ENCODE data around the gene SLC12A1. TPM values are rescaled to one million over a fixed set of nuclear protein-coding genes. Genes with fewer than 3 reads are reported as not detected.

Gene SLC12A1
- total and polyA plus RNA-seq, 8 donors: 0.03 to 0.23 (median 0.05) TPM; not detected in 5

DNA sequence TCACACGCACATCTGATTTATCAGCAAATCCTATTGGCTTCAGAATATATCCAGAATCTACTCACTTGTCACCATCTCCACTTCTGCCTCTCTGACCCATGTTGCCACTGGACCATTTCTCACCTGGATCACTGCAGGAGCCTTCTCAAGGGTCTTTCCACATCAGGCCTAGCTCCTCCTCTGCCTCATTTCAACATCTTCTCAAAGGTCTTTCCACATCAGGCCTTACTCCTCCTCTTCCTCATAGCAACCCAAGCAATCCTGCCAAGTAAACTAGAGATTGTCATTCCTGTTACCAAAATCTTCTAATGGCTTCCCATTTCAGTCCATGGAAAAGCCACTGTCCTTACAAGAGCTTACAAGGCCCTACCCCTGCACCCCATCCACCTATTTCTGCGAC lies 107.1 kb downstream of the SLC12A1 start:
- Histone ChIP-seq H3K9me3 (no peaks in the 10 kb centered on the region), H3K27me3 (no peaks in the 10 kb centered on the region), H3K4me1 (no peaks in the 10 kb centered on the region), H3K27ac (no peak overlapping the region), H3K4me3 (no peak overlapping the region), H3K36me3 (no peaks in the 10 kb centered on the region)
- ATAC-seq: no peak
- 69 to 84% methylated on average over 2 of the region's 2 CpGs for WGBS, 2 donors
- TF ChIP-seq, protein P1, sequence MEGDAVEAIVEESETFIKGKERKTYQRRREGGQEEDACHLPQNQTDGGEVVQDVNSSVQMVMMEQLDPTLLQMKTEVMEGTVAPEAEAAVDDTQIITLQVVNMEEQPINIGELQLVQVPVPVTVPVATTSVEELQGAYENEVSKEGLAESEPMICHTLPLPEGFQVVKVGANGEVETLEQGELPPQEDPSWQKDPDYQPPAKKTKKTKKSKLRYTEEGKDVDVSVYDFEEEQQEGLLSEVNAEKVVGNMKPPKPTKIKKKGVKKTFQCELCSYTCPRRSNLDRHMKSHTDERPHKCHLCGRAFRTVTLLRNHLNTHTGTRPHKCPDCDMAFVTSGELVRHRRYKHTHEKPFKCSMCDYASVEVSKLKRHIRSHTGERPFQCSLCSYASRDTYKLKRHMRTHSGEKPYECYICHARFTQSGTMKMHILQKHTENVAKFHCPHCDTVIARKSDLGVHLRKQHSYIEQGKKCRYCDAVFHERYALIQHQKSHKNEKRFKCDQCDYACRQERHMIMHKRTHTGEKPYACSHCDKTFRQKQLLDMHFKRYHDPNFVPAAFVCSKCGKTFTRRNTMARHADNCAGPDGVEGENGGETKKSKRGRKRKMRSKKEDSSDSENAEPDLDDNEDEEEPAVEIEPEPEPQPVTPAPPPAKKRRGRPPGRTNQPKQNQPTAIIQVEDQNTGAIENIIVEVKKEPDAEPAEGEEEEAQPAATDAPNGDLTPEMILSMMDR (IDR thresholded peaks at IDR 0.05): no peak
- no peak for FAIRE-seq
- no peak for DNase-seq
- intact Hi-C loops (cut with DNase I): no loop called here

DNA sequence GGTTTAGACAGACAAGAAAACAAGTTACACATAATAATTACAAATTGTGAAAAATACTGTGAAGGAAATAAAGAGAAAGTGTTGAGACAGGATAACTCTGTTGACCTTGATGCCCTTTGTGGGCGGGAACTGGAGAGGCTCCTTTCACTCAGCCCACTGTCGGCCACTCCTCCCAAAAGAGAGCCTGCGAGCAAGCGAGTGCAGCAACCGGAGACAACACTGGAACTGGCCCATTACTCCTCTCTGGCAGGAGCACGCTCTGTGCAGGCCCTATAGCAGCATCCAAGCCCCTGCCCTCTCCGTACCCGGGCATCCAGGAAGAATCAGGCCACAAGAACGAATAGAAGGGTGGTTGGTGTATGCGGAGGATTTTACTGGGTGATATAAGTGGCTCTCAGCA lies 108.9 kb downstream of the SLC12A1 start:
- no peak for ATAC-seq

DNA sequence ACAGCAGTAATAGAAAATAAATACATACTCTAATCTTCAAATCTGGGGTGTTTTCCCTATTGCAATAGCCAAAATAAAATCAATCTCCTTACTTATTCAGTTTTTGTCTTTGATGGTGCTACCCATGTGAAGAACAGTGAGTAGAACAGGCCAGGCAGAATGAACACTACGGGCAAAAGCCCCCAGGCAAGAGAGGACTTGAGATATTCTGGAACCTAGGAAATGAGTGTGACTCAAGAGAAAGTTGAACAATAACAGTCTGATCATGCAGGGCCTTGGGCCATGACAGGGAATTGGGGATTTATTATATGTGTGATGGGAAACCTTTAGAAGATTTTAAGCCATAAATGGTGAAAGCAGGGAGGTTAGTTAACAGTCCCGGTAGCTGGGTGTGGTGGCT lies 111.1 kb downstream of the SLC12A1 start:
- Histone ChIP-seq H3K36me3 (no peaks in the 10 kb centered on the region), H3K4me1 (no peaks in the 10 kb centered on the region), H3K9me3 (no peaks in the 10 kb centered on the region), H3K27me3 (no peaks in the 10 kb centered on the region), H3K27ac (no peak overlapping the region), H3K4me3 (no peak overlapping the region)
- DNase-seq: no peak
- WGBS, 2 donors: 81 to 95% methylated on average over 2 of the region's 2 CpGs
- TF ChIP-seq, protein P1 (IDR thresholded peaks at IDR 0.05): no peak
- intact Hi-C loops (cut with DNase I): no loop called here
- FAIRE-seq: no peak
- no peak for ATAC-seq

More for the DNA sequence above, 108.9 kb downstream of the SLC12A1 start:
- Histone ChIP-seq H3K27me3 (no peaks in the 10 kb centered on the region), H3K4me1 (no peaks in the 10 kb centered on the region), H3K36me3 (no peaks in the 10 kb centered on the region), H3K9me3 (no peaks in the 10 kb centered on the region), H3K27ac (no peak overlapping the region), H3K4me3 (no peak overlapping the region)
- TF ChIP-seq, protein P1 (IDR thresholded peaks at IDR 0.05): no peak
- FAIRE-seq (no peak), DNase-seq (no peak)
- WGBS, 2 donors: 76 to 84% methylated on average over 10 of the region's 10 CpGs
- intact Hi-C loops (cut with DNase I): no loop called here

DNA sequence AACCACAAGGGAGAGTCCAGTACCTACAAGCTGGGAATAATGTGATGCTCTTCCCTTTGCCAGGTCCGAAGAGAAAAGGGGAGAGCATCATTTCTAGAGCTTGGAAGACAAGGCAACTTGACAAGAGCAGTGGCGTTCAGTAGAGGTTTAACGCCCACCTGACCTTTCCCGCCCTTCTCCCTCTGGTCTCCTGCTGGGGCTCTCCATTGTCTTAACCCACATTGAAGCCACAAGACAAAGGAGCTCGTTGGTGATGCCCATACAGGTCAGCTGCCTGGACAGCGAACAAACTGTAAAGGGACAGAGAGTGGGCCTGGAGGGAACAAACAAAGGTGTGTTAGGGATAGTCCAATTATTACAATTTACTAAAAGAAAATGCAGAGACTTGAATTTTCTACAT lies 112.0 kb downstream of the SLC12A1 start:
- H3K27ac ChIP-seq: no peak overlapping the region
- ATAC-seq: no peak
- no peak overlapping the region for H3K4me3 ChIP-seq
- H3K4me1 ChIP-seq: no peaks in the 10 kb centered on the region
- no peaks in the 10 kb centered on the region for H3K36me3 ChIP-seq
- H3K9me3 ChIP-seq: no peaks in the 10 kb centered on the region
- WGBS, 2 donors: 45 to 51% methylated on average over 6 of the region's 6 CpGs
- FAIRE-seq: no peak
- TF ChIP-seq, protein P1 (IDR thresholded peaks at IDR 0.05): no peak
- intact Hi-C loops (cut with DNase I): no loop called here
- H3K27me3 ChIP-seq: no peaks in the 10 kb centered on the region
- no peak for DNase-seq

DNA sequence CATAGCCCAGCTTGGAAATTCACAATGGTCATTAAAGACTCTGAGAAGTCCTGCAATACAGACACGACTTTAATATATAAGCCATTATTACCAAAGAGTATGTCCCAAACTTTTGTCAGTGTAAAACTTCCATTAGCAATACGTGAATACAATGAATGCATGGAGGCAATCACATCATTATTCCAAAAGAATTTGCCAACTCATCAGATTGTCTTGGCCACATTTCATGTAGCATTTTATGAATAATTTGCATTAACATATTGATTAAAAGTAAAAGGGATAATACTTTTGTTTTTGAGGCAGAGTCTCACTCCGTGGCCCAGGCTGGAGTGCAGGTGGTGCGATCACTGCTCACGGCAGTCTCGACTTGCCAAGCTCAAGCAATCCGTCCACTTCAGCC lies 117.2 kb downstream of the SLC12A1 start:
- intact Hi-C loops (cut with DNase I): no loop called here
- Histone ChIP-seq H3K4me1 (peaks cover 0 to 9% (median 0%) of the 10 kb centered on the region in 3 donors), H3K36me3 (no peaks in the 10 kb centered on the region), H3K27me3 (no peaks in the 10 kb centered on the region), H3K9me3 (no peaks in the 10 kb centered on the region), H3K4me3 (no peak overlapping the region), H3K27ac (no peak overlapping the region)
- ATAC-seq (no peak), FAIRE-seq (no peak), DNase-seq (no peak)
- 79 to 83% methylated on average over 7 of the region's 7 CpGs for WGBS, 2 donors
- TF ChIP-seq, protein P1 (IDR thresholded peaks at IDR 0.05): no peak
